Measurements from ENCODE around the gene ZDHHC15. TPM values are rescaled to one million over a fixed set of nuclear protein-coding genes. Genes with fewer than 3 reads are reported as not detected.

Gene ZDHHC15
- total and polyA plus RNA-seq, 2 of the 8 experiments (the other 6 are each of a cell fraction or from before 2014, with no cell fraction given): 1.7 to 3.5 TPM

DNA sequence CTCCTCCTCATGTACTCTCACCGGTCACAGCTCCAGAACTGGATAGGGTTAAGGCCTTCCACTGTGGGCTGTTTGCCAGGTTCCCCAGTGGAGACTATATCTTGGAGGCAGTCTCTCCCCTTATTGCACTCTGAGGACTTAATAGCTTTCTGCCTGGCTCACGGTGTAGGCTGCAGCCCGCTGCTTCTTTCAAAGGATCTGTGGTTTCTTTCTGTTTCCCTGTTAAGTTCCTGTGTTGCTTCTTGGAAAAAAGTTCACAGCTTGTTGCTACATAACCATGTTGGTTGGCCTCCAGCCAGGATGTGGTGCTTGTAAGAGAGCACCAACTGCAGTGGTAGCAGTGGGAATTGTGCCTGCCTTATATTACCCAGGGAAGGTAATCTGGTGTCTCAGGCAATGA is 24.9 kb upstream of the ZDHHC15 start:
- Histone ChIP-seq H3K27me3 (replicated peaks in 1 of 4; ENCODE audit: control insufficient read depth in 3 of 4, extremely low read depth in 1 of 4, insufficient read depth in 3 of 4, low read length in 3 of 4) (no peaks in the 10 kb centered on the region), H3K4me2 (ENCODE audit: insufficient read depth in 1 of 2, low read depth in 2 of 2, low read length in 2 of 2) (no peak overlapping the region), H4K20me1 (replicated peaks in 1 of 2; ENCODE audit: control insufficient read depth in 1 of 2, insufficient read depth in 2 of 2, low read length in 2 of 2) (no peaks in the 10 kb centered on the region), H2BK12ac (ENCODE audit: low read depth, low read length) (no peak overlapping the region), H3K4ac (replicated peaks; ENCODE audit: insufficient read length, low read depth, low read length) (no peak overlapping the region), H3K23ac (ENCODE audit: insufficient read length) (no peak overlapping the region), H3K9ac (replicated peaks in 1 of 4; ENCODE audit: extremely low read depth in 1 of 4, low read depth in 3 of 4, low read length in 3 of 4) (no peak overlapping the region), H4K91ac (replicated peaks; ENCODE audit: insufficient read length, low read length) (no peak overlapping the region), H3K27ac (ENCODE audit: low read depth, low read length) (no peak overlapping the region), H3K23me2 (ENCODE audit: low read depth, low read length) (no peaks in the 10 kb centered on the region), H2BK120ac (replicated peaks; ENCODE audit: low read depth, low read length) (no peak overlapping the region), H3K9me3 (ENCODE audit: insufficient read depth in 2 of 2, low read depth in 1 of 2, low read length in 1 of 2) (no peaks in the 10 kb centered on the region), H2AK5ac (ENCODE audit: low read depth, low read length) (no peak overlapping the region), H3K14ac (ENCODE audit: insufficient read length) (no peak overlapping the region), H2AFZ (ENCODE audit: low read length) (no peak overlapping the region), H2BK5ac (ENCODE audit: low read depth, low read length) (no peak overlapping the region), H2BK20ac (ENCODE audit: low read length) (no peak overlapping the region), H2BK15ac (ENCODE audit: low read length) (no peak overlapping the region), H3K79me1 (ENCODE audit: low read depth, low read length) (no peaks in the 10 kb centered on the region), H3K4me1 (replicated peaks in 1 of 4; ENCODE audit: control insufficient read depth in 3 of 4, insufficient read depth in 4 of 4, low read length in 3 of 4) (no peaks in the 10 kb centered on the region), H3K4me3 (ENCODE audit: extremely low read depth in 1 of 4, insufficient read depth in 2 of 4, low read depth in 3 of 4, low read length in 4 of 4) (no peak overlapping the region), H3K56ac (replicated peaks; ENCODE audit: insufficient read length, low read depth, low read length) (no peak overlapping the region), H3K18ac (ENCODE audit: extremely low read depth, low read length) (no peak overlapping the region), H3K36me3 (ENCODE audit: control insufficient read depth in 2 of 4, insufficient read depth in 4 of 4, low read length in 3 of 4) (no peaks in the 10 kb centered on the region), H3K79me2 (ENCODE audit: control insufficient read depth in 1 of 2, insufficient read depth in 2 of 2, low read length in 2 of 2) (no peaks in the 10 kb centered on the region), H4K8ac (ENCODE audit: extremely low read depth, insufficient read depth, low read length) (no peak overlapping the region), H4K5ac (ENCODE audit: insufficient read length, low read depth, low read length) (no peak overlapping the region)
- POLR2A ChIA-PET (ENCODE audit: partially characterized antibody): interaction anchor here (0.6 kb wide), 1 partner anchor 24 kb away, joined by 3 read pairs; no protein-coding TSS in a partner anchor
- WGBS, 2 experiments (ENCODE audit: extremely low coverage in 1 of 2, insufficient coverage in 1 of 2, insufficient read length in 1 of 2, insufficient replicate concordance in 2 of 2, low coverage in 1 of 2, low lambda C conversion rate in 2 of 2, missing lambda C conversion rate in 1 of 2): 96% methylated on average over 2 of the region's 3 CpGs; no CpG with 5 or more reads in 1 of the 2 experiments
- DNase-seq (ENCODE audit: low read depth in 1 of 2, low spot score in 2 of 2): no peak
- CTCF ChIA-PET (ENCODE audit: partially characterized antibody): interaction anchor here (0.6 to 1.3 kb wide), 2 partner anchors 24 to 1612 kb away, joined by 3 to 4 read pairs; no protein-coding TSS in a partner anchor
- no peak for FAIRE-seq
- TF ChIP-seq NRF1 (IDR thresholded peaks at IDR 0.05; ENCODE audit: low read depth, low read length) (no peak), POLR2AphosphoS5 (IDR thresholded peaks at IDR 0.05; ENCODE audit: low read depth, low read length) (no peak), TEAD4 (IDR thresholded peaks at IDR 0.05; ENCODE audit: low read depth, low read length) (no peak), SAP30 (IDR thresholded peaks at IDR 0.05; ENCODE audit: insufficient read depth, insufficient replicate concordance, low read length) (no peak), TAF1 (IDR thresholded peaks at IDR 0.05; ENCODE audit: low read depth, low read length) (no peak), TBP (IDR thresholded peaks at IDR 0.05; ENCODE audit: low read depth, low read length) (no peak), YY1 (IDR thresholded peaks at IDR 0.05; ENCODE audit: low read depth, low read length) (no peak), EZH2 (IDR thresholded peaks at IDR 0.05; ENCODE audit: low read depth, low read length, severe bottlenecking) (no peak), RXRA (IDR thresholded peaks at IDR 0.05; ENCODE audit: insufficient read depth, low read depth, low read length) (no peak), SRF (IDR thresholded peaks at IDR 0.05; ENCODE audit: low read depth, low read length) (no peak)
- TF ChIP-seq, protein P1, sequence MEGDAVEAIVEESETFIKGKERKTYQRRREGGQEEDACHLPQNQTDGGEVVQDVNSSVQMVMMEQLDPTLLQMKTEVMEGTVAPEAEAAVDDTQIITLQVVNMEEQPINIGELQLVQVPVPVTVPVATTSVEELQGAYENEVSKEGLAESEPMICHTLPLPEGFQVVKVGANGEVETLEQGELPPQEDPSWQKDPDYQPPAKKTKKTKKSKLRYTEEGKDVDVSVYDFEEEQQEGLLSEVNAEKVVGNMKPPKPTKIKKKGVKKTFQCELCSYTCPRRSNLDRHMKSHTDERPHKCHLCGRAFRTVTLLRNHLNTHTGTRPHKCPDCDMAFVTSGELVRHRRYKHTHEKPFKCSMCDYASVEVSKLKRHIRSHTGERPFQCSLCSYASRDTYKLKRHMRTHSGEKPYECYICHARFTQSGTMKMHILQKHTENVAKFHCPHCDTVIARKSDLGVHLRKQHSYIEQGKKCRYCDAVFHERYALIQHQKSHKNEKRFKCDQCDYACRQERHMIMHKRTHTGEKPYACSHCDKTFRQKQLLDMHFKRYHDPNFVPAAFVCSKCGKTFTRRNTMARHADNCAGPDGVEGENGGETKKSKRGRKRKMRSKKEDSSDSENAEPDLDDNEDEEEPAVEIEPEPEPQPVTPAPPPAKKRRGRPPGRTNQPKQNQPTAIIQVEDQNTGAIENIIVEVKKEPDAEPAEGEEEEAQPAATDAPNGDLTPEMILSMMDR (IDR thresholded peaks at IDR 0.05; ENCODE audit: control extremely low read depth in 1 of 3, insufficient read depth in 1 of 3, low read depth in 1 of 3, low read length in 3 of 3): no peak
- TF ChIP-seq, protein P2, sequence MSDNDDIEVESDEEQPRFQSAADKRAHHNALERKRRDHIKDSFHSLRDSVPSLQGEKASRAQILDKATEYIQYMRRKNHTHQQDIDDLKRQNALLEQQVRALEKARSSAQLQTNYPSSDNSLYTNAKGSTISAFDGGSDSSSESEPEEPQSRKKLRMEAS (IDR thresholded peaks at IDR 0.05): no peak

Data from H1 (cell line).